Esophagus squamous epithelium (tissue), 4 donors: ENCODE data around the gene SEC62.

Experiments used
- CTCF ChIP-seq, 6 experiments: fragments of 450-650 bp in 4 of 6; fragments of 200-600 bp in 2 of 6; sonication (generic) in 2 of 6; IDR thresholded peaks; one replicate each; pipeline ENCODE4 v1.5.1; 2016 to 2019; ENCODE audit warnings: antibody characterized with exemption in 6 of 6, mild to moderate bottlenecking in 4 of 6, moderate library complexity in 4 of 6
- POLR2A ChIP-seq, 4 donors: fragments of 450-650 bp; IDR thresholded peaks; one replicate each; pipeline ENCODE4 v1.6.1; 2017; ENCODE audit warnings: antibody characterized with exemption in 4 of 4, mild to moderate bottlenecking in 4 of 4, moderate library complexity in 3 of 4

- TF ChIP-seq CTCF (IDR thresholded peaks at IDR 0.05) (no peak), POLR2A (IDR thresholded peaks at IDR 0.05) (no peak)
Observed at GRCh38 chr3:169968224-169968885, 1.7 kb downstream of the SEC62 start.
